H9 (cell line): ENCODE results near the gene ANTKMT. TPM values are rescaled to one million over a fixed set of nuclear protein-coding genes. Genes with fewer than 3 reads are reported as not detected.

Experiments
- DNase-seq: peaks from one replicate; pipeline ENCODE4 v3.0.0-alpha.2; 2017
- H2AFZ ChIP-seq: one replicate; pipeline ENCODE4 v1.6.1; 2013; ENCODE audit warnings: mild to moderate bottlenecking, low read length, control low read depth, moderate library complexity
- H2AK5ac ChIP-seq: 2 replicates; pipeline ENCODE4 v1.6.1; 2013; ENCODE audit warnings: low read length, control low read depth, mixed read lengths; ENCODE audit not compliant: insufficient read length
- H2BK120ac ChIP-seq: one replicate; pipeline ENCODE4 v1.6.1; 2013; ENCODE audit warnings: low read depth, mild to moderate bottlenecking, low read length, control low read depth, inconsistent platforms; ENCODE audit not compliant: poor library complexity, severe bottlenecking
- H2BK12ac ChIP-seq: 2 replicates; pipeline ENCODE4 v1.6.1; 2013; ENCODE audit warnings: low read length, control low read depth, mixed read lengths, low read depth; ENCODE audit not compliant: insufficient read length
- H2BK15ac ChIP-seq: 2 replicates; pipeline ENCODE4 v1.6.1; 2013; ENCODE audit warnings: low read depth, low read length, control low read depth
- H2BK20ac ChIP-seq: one replicate; pipeline ENCODE4 v1.6.1; 2013; ENCODE audit warnings: low read depth, mild to moderate bottlenecking, low read length, control low read depth, inconsistent platforms; ENCODE audit not compliant: poor library complexity, severe bottlenecking
- H2BK5ac ChIP-seq: 2 replicates; pipeline ENCODE4 v1.6.1; 2013; ENCODE audit warnings: low read length, control low read depth, mixed read lengths; ENCODE audit not compliant: insufficient read length
- H3K14ac ChIP-seq: 2 replicates; pipeline ENCODE4 v1.6.1; 2013; ENCODE audit warnings: low read length, control low read depth; ENCODE audit not compliant: insufficient read depth
- H3K18ac ChIP-seq: 2 replicates; pipeline ENCODE4 v1.6.1; 2013; ENCODE audit warnings: low read depth, mild to moderate bottlenecking, mixed read lengths, low read length, control low read depth; ENCODE audit not compliant: insufficient read length
- H3K23ac ChIP-seq: 2 replicates; pipeline ENCODE4 v1.6.1; 2013; ENCODE audit warnings: low read length, control low read depth, mixed read lengths, low read depth; ENCODE audit not compliant: insufficient read length
- H3K23me2 ChIP-seq: 2 replicates; pipeline ENCODE4 v1.6.1; 2013; ENCODE audit warnings: low read depth, mild to moderate bottlenecking, mixed read lengths, low read length, control low read depth; ENCODE audit not compliant: insufficient read length, poor library complexity, severe bottlenecking
- H3K27ac ChIP-seq: 2 replicates; pipeline ENCODE4 v1.5.1; 2013; ENCODE audit warnings: low read length, control low read depth, mixed read lengths, low read depth; ENCODE audit not compliant: insufficient read length
- H3K27me3 ChIP-seq: 2 replicates; pipeline ENCODE4 v1.6.1; 2013; ENCODE audit warnings: low read length, control low read depth, inconsistent platforms; ENCODE audit not compliant: insufficient read depth
- H3K4ac ChIP-seq: 2 replicates; pipeline ENCODE4 v1.6.1; 2013; ENCODE audit warnings: low read depth, mild to moderate bottlenecking, control low read depth, inconsistent platforms, low read length, moderate library complexity
- H3K4me1 ChIP-seq: 2 replicates; pipeline ENCODE4 v1.6.1; 2013; ENCODE audit warnings: low read length, control low read depth, inconsistent platforms; ENCODE audit not compliant: insufficient read depth
- H3K4me2 ChIP-seq: 2 replicates; pipeline ENCODE4 v1.6.1; 2013; ENCODE audit warnings: low read length, control low read depth, mixed read lengths; ENCODE audit not compliant: insufficient read length, insufficient read depth
- H3K56ac ChIP-seq: 2 replicates; pipeline ENCODE4 v1.6.1; 2013; ENCODE audit warnings: low read depth, mild to moderate bottlenecking, mixed read lengths, low read length, control low read depth; ENCODE audit not compliant: insufficient read length
- H3K79me1 ChIP-seq: 2 replicates; pipeline ENCODE4 v1.6.1; 2013; ENCODE audit warnings: low read depth, mild to moderate bottlenecking, moderate library complexity, low read length, control low read depth, inconsistent platforms; ENCODE audit not compliant: insufficient read depth, poor library complexity, severe bottlenecking
- H3K79me2 ChIP-seq: 2 replicates; pipeline ENCODE4 v1.6.1; 2013; ENCODE audit warnings: low read length, control low read depth, inconsistent platforms; ENCODE audit not compliant: insufficient read depth
- H3K9ac ChIP-seq: 2 replicates; pipeline ENCODE4 v1.6.1; 2013; ENCODE audit warnings: low read length, control low read depth, mixed read lengths; ENCODE audit not compliant: insufficient read length; ENCODE audit errors: extremely low read depth
- H3K9me3 ChIP-seq: one replicate; pipeline ENCODE4 v1.6.1; 2013; ENCODE audit warnings: low read depth, low read length, inconsistent platforms; ENCODE audit not compliant: control insufficient read depth
- H3T11ph ChIP-seq: one replicate; pipeline ENCODE4 v1.6.1; 2013; ENCODE audit warnings: mild to moderate bottlenecking, low read length, control low read depth, inconsistent platforms
- H4K20me1 ChIP-seq: one replicate; pipeline ENCODE4 v1.6.1; 2013; ENCODE audit not compliant: control insufficient read depth, insufficient read length, insufficient read depth
- H4K5ac ChIP-seq: 2 replicates; pipeline ENCODE4 v1.6.1; 2013; ENCODE audit warnings: low read depth, mild to moderate bottlenecking, mixed read lengths, low read length, control low read depth; ENCODE audit not compliant: insufficient read length
- H4K8ac ChIP-seq: replicated peaks from 2 replicates; pipeline ENCODE4 v1.6.1; 2013; ENCODE audit warnings: low read length, control low read depth, mixed read lengths, low read depth; ENCODE audit not compliant: insufficient read length
- H4K91ac ChIP-seq: 2 replicates; pipeline ENCODE4 v1.6.1; 2013; ENCODE audit warnings: low read depth, mild to moderate bottlenecking, moderate library complexity, mixed read lengths, low read length, control low read depth; ENCODE audit not compliant: insufficient read length
- H3K27ac Mint-ChIP-seq, 3 experiments: 2 replicates in 2 of 3; 3 replicates in 1 of 3; pipeline ENCODE4 v1.8.0; 2020 to 2021; ENCODE audit warnings: mixed read lengths in 3 of 3, mild to moderate bottlenecking in 1 of 3, moderate library complexity in 1 of 3
- H3K27me3 Mint-ChIP-seq: 2 replicates; pipeline ENCODE4 v1.8.0; 2021; ENCODE audit warnings: low read depth, mild to moderate bottlenecking, moderate library complexity, mixed read lengths
- H3K36me3 Mint-ChIP-seq, 3 experiments: 2 replicates in 2 of 3; 3 replicates in 1 of 3; pipeline ENCODE4 v1.8.0; 2020 to 2021; ENCODE audit warnings: low read depth in 3 of 3, mixed read lengths in 3 of 3; ENCODE audit not compliant: insufficient read depth in 1 of 3
- H3K4me1 Mint-ChIP-seq, 2 experiments: 2 replicates each; pipeline ENCODE4 v1.8.0; 2020; ENCODE audit warnings: mixed read lengths in 2 of 2
- H3K4me3 Mint-ChIP-seq, 2 experiments: 2 replicates in 1 of 2; 3 replicates in 1 of 2; pipeline ENCODE4 v1.8.0; 2020 to 2021; ENCODE audit warnings: mild to moderate bottlenecking in 2 of 2, mixed read lengths in 2 of 2, moderate library complexity in 1 of 2
- H3K9me3 Mint-ChIP-seq, 2 experiments: 2 replicates in 1 of 2; 3 replicates in 1 of 2; pipeline ENCODE4 v1.8.0; 2020; ENCODE audit warnings: mild to moderate bottlenecking in 2 of 2, mixed read lengths in 2 of 2, moderate library complexity in 1 of 2
- WGBS: extraction: QIAGEN DNeasy Blood & Tissue Kit; methylation state at CpG from one replicate; pipeline ENCODE4 v1.1.7; 2013; ENCODE audit warnings: missing lambda C conversion rate, low lambda C conversion rate, mixed read lengths; ENCODE audit not compliant: insufficient read length; ENCODE audit errors: extremely low coverage; 5-methylcytosine and 5-hydroxymethylcytosine counted together
- total RNA-seq: library from RNA; stranded (reverse); gene quantifications from 2 replicates; pipeline ENCODE4 v1.2.1, GENCODE V29; 2021
- TF ChIP-seq, protein P1 (sequence below): fragments of 200-600 bp; sonication (generic); conservative IDR thresholded peaks from 3 replicates; pipeline ENCODE4 v1.8.0; 2021; ENCODE audit warnings: antibody characterized with exemption, mild to moderate bottlenecking

ANTKMT gene
- total RNA-seq, 1 experiment from 2014 or later, result 31.5 TPM

DNA sequence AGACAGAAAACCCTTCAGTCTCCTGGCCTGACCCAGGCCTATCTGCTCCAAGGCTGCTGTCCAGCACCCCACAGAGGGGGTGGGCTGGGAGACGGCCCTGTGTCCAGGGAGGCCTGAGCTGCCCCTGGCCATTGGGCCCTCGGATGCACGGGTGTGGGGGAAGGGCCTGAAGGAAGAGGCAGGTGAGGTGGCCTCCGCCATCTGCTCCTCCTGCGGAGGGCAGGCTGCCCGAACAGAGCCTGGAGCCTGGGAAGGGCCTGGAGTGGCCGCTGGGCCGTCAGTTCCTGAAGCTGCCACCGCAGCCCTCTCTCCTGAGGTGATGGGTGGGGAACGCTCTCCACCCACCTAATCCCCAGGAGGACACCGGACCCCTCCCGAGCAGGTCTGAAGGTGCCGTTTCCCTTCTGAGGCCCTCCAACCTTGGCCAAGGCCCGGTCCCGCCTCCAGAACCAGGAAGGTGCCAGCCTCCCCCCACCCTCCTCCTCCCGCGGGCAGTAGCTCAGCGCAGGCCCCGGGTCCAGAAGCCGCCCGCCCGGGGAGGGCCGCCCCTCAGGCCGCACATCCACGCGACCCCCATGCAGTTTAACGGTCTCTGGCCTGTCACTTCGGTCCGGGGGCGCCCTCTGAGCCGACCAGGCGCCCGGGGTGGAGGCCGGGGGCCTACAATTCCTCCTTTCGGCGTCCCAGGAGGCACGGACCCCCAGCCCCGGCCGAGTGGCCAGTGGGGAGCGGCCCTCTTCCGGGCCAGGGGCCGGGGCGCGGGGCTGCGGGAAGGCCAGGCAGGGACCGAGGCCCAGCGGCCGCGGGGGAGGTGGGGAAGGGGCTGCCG, 16.2 kb upstream of the ANTKMT start:
- TF ChIP-seq, protein P1, sequence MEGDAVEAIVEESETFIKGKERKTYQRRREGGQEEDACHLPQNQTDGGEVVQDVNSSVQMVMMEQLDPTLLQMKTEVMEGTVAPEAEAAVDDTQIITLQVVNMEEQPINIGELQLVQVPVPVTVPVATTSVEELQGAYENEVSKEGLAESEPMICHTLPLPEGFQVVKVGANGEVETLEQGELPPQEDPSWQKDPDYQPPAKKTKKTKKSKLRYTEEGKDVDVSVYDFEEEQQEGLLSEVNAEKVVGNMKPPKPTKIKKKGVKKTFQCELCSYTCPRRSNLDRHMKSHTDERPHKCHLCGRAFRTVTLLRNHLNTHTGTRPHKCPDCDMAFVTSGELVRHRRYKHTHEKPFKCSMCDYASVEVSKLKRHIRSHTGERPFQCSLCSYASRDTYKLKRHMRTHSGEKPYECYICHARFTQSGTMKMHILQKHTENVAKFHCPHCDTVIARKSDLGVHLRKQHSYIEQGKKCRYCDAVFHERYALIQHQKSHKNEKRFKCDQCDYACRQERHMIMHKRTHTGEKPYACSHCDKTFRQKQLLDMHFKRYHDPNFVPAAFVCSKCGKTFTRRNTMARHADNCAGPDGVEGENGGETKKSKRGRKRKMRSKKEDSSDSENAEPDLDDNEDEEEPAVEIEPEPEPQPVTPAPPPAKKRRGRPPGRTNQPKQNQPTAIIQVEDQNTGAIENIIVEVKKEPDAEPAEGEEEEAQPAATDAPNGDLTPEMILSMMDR, result no peak
- Mint-ChIP-seq H3K27ac (no peak overlapping the region), H3K9me3 (peaks cover 0 to 2% of the 10 kb centered on the region in 2 experiments; a peak in 1 of 5 replicates), H3K36me3 (peaks cover 0 to 3% (median 0%) of the 10 kb centered on the region in 3 experiments; a peak in 2 of 7 replicates), H3K4me3 (peak overlapping the region; percentile 40 to 63; a peak in 4 of 5 replicates), H3K4me1 (peaks cover 0 to 7% of the 10 kb centered on the region in 2 experiments; a peak in 1 of 4 replicates), H3K27me3 (peaks cover 88% of the 10 kb centered on the region)
- no peak overlapping the region for H3K4ac ChIP-seq
- no peak overlapping the region for H3T11ph ChIP-seq
- no peak overlapping the region for H3K56ac ChIP-seq
- H3K4me2 ChIP-seq, result no peak overlapping the region
- H2AK5ac ChIP-seq, result no peak overlapping the region
- no peaks in the 10 kb centered on the region for H3K79me1 ChIP-seq
- H2AFZ ChIP-seq, result no peak overlapping the region
- WGBS, result no CpG with 5 or more reads among the region's 50 CpGs
- H2BK12ac ChIP-seq, result no peak overlapping the region
- H2BK5ac ChIP-seq, result no peak overlapping the region
- no peak overlapping the region for H3K18ac ChIP-seq
- no peak overlapping the region for H2BK20ac ChIP-seq
- peaks cover 55% of the 10 kb centered on the region; the same call in 1 of the 2 replicates for H3K27me3 ChIP-seq
- no peaks in the 10 kb centered on the region for H3K9me3 ChIP-seq
- H3K79me2 ChIP-seq, result no peaks in the 10 kb centered on the region
- H3K4me1 ChIP-seq, result no peaks in the 10 kb centered on the region
- H3K27ac ChIP-seq, result no peak overlapping the region
- H2BK15ac ChIP-seq, result no peak overlapping the region
- H2BK120ac ChIP-seq, result no peak overlapping the region
- H4K5ac ChIP-seq, result no peak overlapping the region
- peaks cover 4% of the 10 kb centered on the region for H3K23me2 ChIP-seq
- H4K20me1 ChIP-seq, result no peaks in the 10 kb centered on the region
- H4K8ac ChIP-seq, result no peak overlapping the region
- no peak overlapping the region for H4K91ac ChIP-seq
- H3K14ac ChIP-seq, result no peak overlapping the region
- H3K9ac ChIP-seq, result no peak overlapping the region
- DNase-seq, result no peak
- H3K23ac ChIP-seq, result no peak overlapping the region
